Endothelial cell of umbilical vein (primary cell): Measurements from ENCODE around the gene CHRNA5.

Experiments
- EZH2 ChIP-seq: IDR thresholded peaks from 2 replicates; pipeline ENCODE4 v1.6.1; 2012; ENCODE audit warnings: borderline replicate concordance, low read depth, mild to moderate bottlenecking, moderate library complexity, low read length, inconsistent platforms; ENCODE audit not compliant: severe bottlenecking
- POLR2A ChIP-seq: IDR thresholded peaks from 2 replicates; pipeline ENCODE4 v1.6.1; 2012; ENCODE audit warnings: low read depth, mild to moderate bottlenecking, control low read depth, low read length
- TF ChIP-seq, protein P1 (sequence below), 2 donors: IDR thresholded peaks; 1 replicate in 1 of 2; 2 replicates in 1 of 2; pipeline ENCODE4 v1.5.1; 2011; ENCODE audit warnings: low read length in 2 of 2, mild to moderate bottlenecking in 2 of 2, moderate library complexity in 2 of 2, control low read depth in 1 of 2, inconsistent platforms in 1 of 2, low read depth in 1 of 2; ENCODE audit not compliant: insufficient read depth in 1 of 2; ENCODE audit errors: extremely low read depth in 1 of 2

DNA sequence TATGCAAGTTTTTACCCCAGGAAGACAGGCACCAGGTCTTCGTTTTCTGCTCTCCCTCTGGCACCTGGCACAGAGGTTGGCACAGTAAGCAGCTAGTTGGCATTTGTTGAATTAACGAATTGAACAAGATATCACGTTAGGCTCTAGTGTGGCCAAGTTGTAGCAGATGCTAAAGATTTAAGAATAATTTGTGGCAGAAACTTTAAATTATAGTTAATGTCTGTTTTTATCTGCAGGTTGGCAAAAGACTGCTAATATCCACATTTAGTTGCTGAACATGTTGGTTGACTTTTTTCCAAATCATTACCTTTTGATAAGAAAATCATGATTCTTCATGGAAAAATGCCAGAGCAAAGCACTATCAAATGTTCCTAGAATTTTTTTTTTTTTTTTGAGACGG lies 8.1 kb downstream of the CHRNA5 start:
- TF ChIP-seq POLR2A = no peak
- no peak for TF ChIP-seq EZH2
- TF ChIP-seq, protein P1, sequence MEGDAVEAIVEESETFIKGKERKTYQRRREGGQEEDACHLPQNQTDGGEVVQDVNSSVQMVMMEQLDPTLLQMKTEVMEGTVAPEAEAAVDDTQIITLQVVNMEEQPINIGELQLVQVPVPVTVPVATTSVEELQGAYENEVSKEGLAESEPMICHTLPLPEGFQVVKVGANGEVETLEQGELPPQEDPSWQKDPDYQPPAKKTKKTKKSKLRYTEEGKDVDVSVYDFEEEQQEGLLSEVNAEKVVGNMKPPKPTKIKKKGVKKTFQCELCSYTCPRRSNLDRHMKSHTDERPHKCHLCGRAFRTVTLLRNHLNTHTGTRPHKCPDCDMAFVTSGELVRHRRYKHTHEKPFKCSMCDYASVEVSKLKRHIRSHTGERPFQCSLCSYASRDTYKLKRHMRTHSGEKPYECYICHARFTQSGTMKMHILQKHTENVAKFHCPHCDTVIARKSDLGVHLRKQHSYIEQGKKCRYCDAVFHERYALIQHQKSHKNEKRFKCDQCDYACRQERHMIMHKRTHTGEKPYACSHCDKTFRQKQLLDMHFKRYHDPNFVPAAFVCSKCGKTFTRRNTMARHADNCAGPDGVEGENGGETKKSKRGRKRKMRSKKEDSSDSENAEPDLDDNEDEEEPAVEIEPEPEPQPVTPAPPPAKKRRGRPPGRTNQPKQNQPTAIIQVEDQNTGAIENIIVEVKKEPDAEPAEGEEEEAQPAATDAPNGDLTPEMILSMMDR (IDR thresholded peaks at IDR 0.05; ENCODE audit: extremely low read depth in 1 of 2, insufficient read depth in 1 of 2, low read depth in 1 of 2, low read length in 2 of 2) = no peak
